Measurements from ENCODE around the gene CDYL2. TPM values are rescaled to one million over a fixed set of nuclear protein-coding genes. Genes with fewer than 3 reads are reported as not detected.
"Not testable (repeated sequence)": the region's sequence is repeated elsewhere in the genome, so short reads cannot be mapped to it uniquely, and the experiment has no call there.

The CDYL2 gene
- total RNA-seq, 1 experiment from 2014 or later = under 0.01 TPM

GRCh38 chr16:80746231-80746630 lies 58.2 kb downstream of the CDYL2 start:
- DNase-seq (ENCODE audit: low read depth) = no peak

- no peak for DNase-seq (ENCODE audit: low read depth)
Measured at GRCh38 chr16:80744856-80745255, 59.5 kb downstream of the CDYL2 start.

- no peak for DNase-seq (ENCODE audit: low read depth)
Measured at GRCh38 chr16:80743772-80744171, 60.6 kb downstream of the CDYL2 start.

GRCh38 chr16:80743273-80743672 lies 61.1 kb downstream of the CDYL2 start:
- DNase-seq (ENCODE audit: low read depth) = no peak

GRCh38 chr16:80742331-80742730 lies 62.1 kb downstream of the CDYL2 start:
- no peak for DNase-seq (ENCODE audit: low read depth)

GRCh38 chr16:80741724-80742123 lies 62.7 kb downstream of the CDYL2 start:
- no peak for DNase-seq (ENCODE audit: low read depth)

- no peak for DNase-seq (ENCODE audit: low read depth)
Measured at GRCh38 chr16:80739523-80739922, 64.9 kb downstream of the CDYL2 start.

GRCh38 chr16:80738521-80738920 lies 65.9 kb downstream of the CDYL2 start:
- no peak for DNase-seq (ENCODE audit: low read depth)

- DNase-seq (ENCODE audit: low read depth) = no peak
Measured at GRCh38 chr16:80735846-80736245, 68.6 kb downstream of the CDYL2 start.

- no peak for DNase-seq (ENCODE audit: low read depth)
Measured at GRCh38 chr16:80733407-80733806, 71.0 kb downstream of the CDYL2 start.

- no peak for DNase-seq (ENCODE audit: low read depth)
Measured at GRCh38 chr16:80731915-80732314, 72.5 kb downstream of the CDYL2 start.

GRCh38 chr16:80727066-80727763 lies 77.2 kb downstream of the CDYL2 start:
- not testable (repeated sequence) for DNase-seq (ENCODE audit: low read depth)

GRCh38 chr16:80725566-80726162 lies 78.7 kb downstream of the CDYL2 start:
- DNase-seq (ENCODE audit: low read depth) = no peak

GRCh38 chr16:80723981-80724380 lies 80.4 kb downstream of the CDYL2 start:
- DNase-seq (ENCODE audit: low read depth) = no peak

GRCh38 chr16:80723091-80723490 lies 81.3 kb downstream of the CDYL2 start:
- no peak for DNase-seq (ENCODE audit: low read depth)

- DNase-seq (ENCODE audit: low read depth) = no peak
Measured at GRCh38 chr16:80720804-80721371, 83.5 kb downstream of the CDYL2 start.

- no peak for DNase-seq (ENCODE audit: low read depth)
Measured at GRCh38 chr16:80719573-80719972, 84.8 kb downstream of the CDYL2 start.

GRCh38 chr16:80718480-80719220 lies 85.7 kb downstream of the CDYL2 start:
- no peak for DNase-seq (ENCODE audit: low read depth)

GRCh38 chr16:80717611-80718010 lies 86.8 kb downstream of the CDYL2 start:
- no peak for DNase-seq (ENCODE audit: low read depth)

GRCh38 chr16:80716564-80717139 lies 87.7 kb downstream of the CDYL2 start:
- no peak for DNase-seq (ENCODE audit: low read depth)

GRCh38 chr16:80711406-80711805 lies 93.0 kb downstream of the CDYL2 start:
- no peak for DNase-seq (ENCODE audit: low read depth)

GRCh38 chr16:80710918-80711317 lies 93.5 kb downstream of the CDYL2 start:
- DNase-seq (ENCODE audit: low read depth) = no peak

Data from RPMI7951 (cell line).